PFSK-1 (cell line): ENCODE measurements around the gene IRF4.

ENCODE experiments used
- FOXP2 ChIP-seq: optimal IDR thresholded peaks from 2 replicates; pipeline ENCODE3; 2011; ENCODE audit warnings: borderline replicate concordance, control low read depth, inconsistent platforms; ENCODE audit not compliant: insufficient read depth; ENCODE audit errors: extremely low read length, extremely low read depth
- POLR2AphosphoS5 ChIP-seq: IDR thresholded peaks from 2 replicates; pipeline ENCODE4 v1.6.1; 2012; ENCODE audit warnings: low read depth, mild to moderate bottlenecking, control low read depth, low read length, moderate library complexity
- REST ChIP-seq, 2 experiments: IDR thresholded peaks; 2 replicates each; pipeline versions ENCODE4 v1.6.1 to v1.8.0; 2011 to 2012; ENCODE audit warnings: low read depth in 2 of 2, low read length in 2 of 2, control low read depth in 1 of 2, inconsistent platforms in 1 of 2, mild to moderate bottlenecking in 1 of 2, moderate library complexity in 1 of 2; ENCODE audit not compliant: insufficient read depth in 1 of 2
- SIN3A ChIP-seq: IDR thresholded peaks from 2 replicates; pipeline ENCODE4 v1.6.1; 2012; ENCODE audit warnings: mild to moderate bottlenecking, low read length, moderate library complexity, borderline replicate concordance; ENCODE audit not compliant: insufficient read depth
- TAF1 ChIP-seq: IDR thresholded peaks from 2 replicates; pipeline ENCODE4 v1.6.1; 2012; ENCODE audit warnings: low read length, control low read depth, borderline replicate concordance; ENCODE audit not compliant: insufficient read depth

Gene IRF4

GRCh38 chr6:353642-354614, 37.6 kb upstream of the IRF4 start:
- no peak for TF ChIP-seq POLR2AphosphoS5
- TF ChIP-seq REST (IDR thresholded peaks at IDR 0.05; ENCODE audit: insufficient read depth in 1 of 2, low read depth in 2 of 2, low read length in 2 of 2): no peak
- TF ChIP-seq TAF1: no peak
- no peak for TF ChIP-seq SIN3A
- no peak for TF ChIP-seq FOXP2

- TF ChIP-seq POLR2AphosphoS5 (no peak), REST (IDR thresholded peaks at IDR 0.05; ENCODE audit: insufficient read depth in 1 of 2, low read depth in 2 of 2, low read length in 2 of 2) (no peak), FOXP2 (no peak), SIN3A (no peak), TAF1 (no peak)
Measured at GRCh38 chr6:354631-355280, 36.8 kb upstream of the IRF4 start.

- TF ChIP-seq REST (IDR thresholded peaks at IDR 0.05; ENCODE audit: insufficient read depth in 1 of 2, low read depth in 2 of 2, low read length in 2 of 2): no peak
- TF ChIP-seq SIN3A: no peak
- no peak for TF ChIP-seq POLR2AphosphoS5
- no peak for TF ChIP-seq FOXP2
- TF ChIP-seq TAF1: no peak
Measured at GRCh38 chr6:355373-356208, 36.0 kb upstream of the IRF4 start.

- TF ChIP-seq POLR2AphosphoS5: no peak
- no peak for TF ChIP-seq FOXP2
- no peak for TF ChIP-seq SIN3A
- TF ChIP-seq REST (IDR thresholded peaks at IDR 0.05; ENCODE audit: insufficient read depth in 1 of 2, low read depth in 2 of 2, low read length in 2 of 2): no peak
- TF ChIP-seq TAF1: no peak
Measured at GRCh38 chr6:356828-357251, 34.7 kb upstream of the IRF4 start.
